GM12891 (cell line): ENCODE results near the gene CDC25B.

Source experiments
- PAX5 ChIP-seq: IDR thresholded peaks from 2 replicates; pipeline ENCODE4 v1.6.1; 2011; ENCODE audit warnings: low read length, moderate library complexity, mild to moderate bottlenecking; ENCODE audit not compliant: insufficient read depth, severe bottlenecking
- POLR2A ChIP-seq: IDR thresholded peaks from 2 replicates; pipeline ENCODE4 v1.6.1; 2011; ENCODE audit warnings: low read depth, low read length, control low read depth
- POLR2AphosphoS5 ChIP-seq: IDR thresholded peaks from 2 replicates; pipeline ENCODE4 v1.6.1; 2011; ENCODE audit warnings: low read depth, low read length, control low read depth
- POU2F2 ChIP-seq: IDR thresholded peaks from 2 replicates; pipeline ENCODE4 v1.6.1; 2011; ENCODE audit warnings: low read depth, mild to moderate bottlenecking, control low read depth, low read length, moderate library complexity
- SPI1 ChIP-seq: IDR thresholded peaks from 2 replicates; pipeline ENCODE4 v1.6.1; 2011; ENCODE audit warnings: low read depth, low read length, control low read depth
- TAF1 ChIP-seq: IDR thresholded peaks from 2 replicates; pipeline ENCODE4 v1.6.1; 2011; ENCODE audit warnings: low read depth, low read length, control low read depth

GRCh38 chr20:3760655-3761348, 35.3 kb upstream of the CDC25B start:
- TF ChIP-seq TAF1 (no peak), POLR2A (no peak), POLR2AphosphoS5 (no peak), SPI1 (no peak), POU2F2 (no peak), PAX5 (no peak)
